HFF-Myc (cell line): ENCODE data around the gene EPHA4.

Experiments
- DNase-seq: peaks from one replicate; pipeline ENCODE4 v3.0.0-alpha.2; 2011; ENCODE audit warnings: low read depth; ENCODE audit errors: extremely low read depth
- H3K4me3 ChIP-seq: replicated peaks from 2 replicates; pipeline ENCODE4 v1.5.1; 2011; ENCODE audit warnings: low read depth, mild to moderate bottlenecking, control low read depth, low read length
- CTCF ChIP-seq: IDR thresholded peaks from 2 replicates; pipeline ENCODE4 v1.5.1; 2012; ENCODE audit warnings: mild to moderate bottlenecking, low read depth, low read length, control low read depth; ENCODE audit errors: missing control alignments

Gene EPHA4

GRCh38 chr2:221533299-221533698, 38.8 kb downstream of the EPHA4 start:
- H3K4me3 ChIP-seq = no peak overlapping the region
- DNase-seq = no peak
- no peak for TF ChIP-seq CTCF

- H3K4me3 ChIP-seq = no peak overlapping the region
- no peak for TF ChIP-seq CTCF
- no peak for DNase-seq
These were observed 39.5 kb downstream of the EPHA4 start for GRCh38 chr2:221532641-221533040.

- TF ChIP-seq CTCF = no peak
- DNase-seq = no peak
- H3K4me3 ChIP-seq = no peak overlapping the region
These were observed 41.5 kb downstream of the EPHA4 start for GRCh38 chr2:221530653-221531037.

GRCh38 chr2:221529943-221530652, 42.0 kb downstream of the EPHA4 start:
- no peak overlapping the region for H3K4me3 ChIP-seq
- peak; percentile 78 for DNase-seq
- TF ChIP-seq CTCF = no peak

- H3K4me3 ChIP-seq = no peak overlapping the region
- no peak for DNase-seq
- TF ChIP-seq CTCF = no peak
These were observed 42.7 kb downstream of the EPHA4 start for GRCh38 chr2:221529177-221529942.

- no peak for TF ChIP-seq CTCF
- no peak for DNase-seq
These were observed 44.3 kb downstream of the EPHA4 start for GRCh38 chr2:221527776-221528309.

More at GRCh38 chr2:221527776-221528309, 44.3 kb downstream of the EPHA4 start:
- H3K4me3 ChIP-seq = no peak overlapping the region
